ENCODE measurements around the gene GSK3B.

The GSK3B gene

GRCh38 chr3:120093911-120094775, at the start of gene GSK3B:
Gene GSK3B, minus strand, starts transcription at chr3:120094447. Its CDS starts 1,013 bp downstream, at chr3:120093434.
- DNase-seq, result peak; percentile 100

DNA sequence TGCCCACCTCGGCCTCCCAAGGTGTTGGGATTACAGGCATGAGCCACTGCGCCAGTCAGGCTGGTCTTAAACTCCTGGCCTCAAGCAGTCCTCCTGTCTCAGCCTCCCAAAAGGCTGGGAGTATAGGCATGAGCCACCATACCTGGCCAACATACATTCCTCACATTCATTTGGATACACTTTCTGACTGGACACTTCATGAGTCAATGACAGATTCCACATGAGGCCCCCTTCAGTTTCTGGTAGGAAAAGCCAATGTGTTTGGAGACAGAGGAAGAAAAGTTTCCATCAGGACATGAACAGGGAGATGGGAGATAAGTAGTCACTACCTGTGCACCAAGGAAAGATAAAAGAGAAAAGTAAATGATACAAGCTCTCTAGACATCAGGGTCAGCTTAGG, 49.4 kb upstream of the GSK3B start:
- no peak for DNase-seq

DNA sequence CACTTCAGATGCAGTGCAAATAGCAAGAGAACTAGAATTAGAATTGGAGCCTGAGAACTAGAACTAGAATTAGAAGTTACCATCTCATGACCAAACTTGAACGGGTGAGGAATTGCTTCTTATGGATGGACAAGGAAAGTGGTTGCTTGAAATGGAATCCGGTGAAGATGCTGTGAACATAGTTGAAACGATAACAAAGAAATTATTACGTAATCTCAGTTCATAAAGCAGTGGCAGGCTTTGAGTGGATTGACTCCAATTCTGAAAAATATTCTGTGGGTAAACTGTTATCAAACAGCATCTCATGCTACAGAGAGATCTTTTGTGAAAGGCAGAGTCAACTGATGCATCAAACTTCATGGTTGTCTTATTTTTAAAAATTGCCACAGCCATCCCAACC, 48.0 kb upstream of the GSK3B start:
- no peak for DNase-seq

GRCh38 chr3:120140098-120140742, 46.0 kb upstream of the GSK3B start:
- no peak for DNase-seq

GRCh38 chr3:120139140-120139539, 44.9 kb upstream of the GSK3B start:
- no peak for DNase-seq

GRCh38 chr3:120137548-120137947, 43.3 kb upstream of the GSK3B start:
- DNase-seq, result no peak

DNA sequence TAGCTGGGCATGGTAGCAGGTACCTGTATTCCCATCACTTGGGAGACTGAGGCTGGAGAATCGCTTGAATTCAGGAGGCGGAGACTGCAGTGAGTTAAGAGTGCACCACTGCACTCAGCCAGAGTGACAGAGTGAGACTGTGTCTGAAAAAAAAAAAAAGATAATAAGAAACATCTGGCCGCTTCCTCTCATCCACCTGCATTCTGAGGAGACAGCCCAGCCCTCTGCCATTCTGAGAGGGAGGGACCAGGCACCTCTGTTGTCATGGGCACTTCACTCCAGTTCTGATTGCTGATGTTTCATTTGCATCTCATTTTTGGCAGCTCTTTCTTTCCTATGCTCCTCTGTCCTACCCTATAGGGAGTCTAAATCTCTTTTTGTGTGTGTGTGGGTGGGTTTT, 36.4 kb upstream of the GSK3B start:
- no peak for DNase-seq

DNA sequence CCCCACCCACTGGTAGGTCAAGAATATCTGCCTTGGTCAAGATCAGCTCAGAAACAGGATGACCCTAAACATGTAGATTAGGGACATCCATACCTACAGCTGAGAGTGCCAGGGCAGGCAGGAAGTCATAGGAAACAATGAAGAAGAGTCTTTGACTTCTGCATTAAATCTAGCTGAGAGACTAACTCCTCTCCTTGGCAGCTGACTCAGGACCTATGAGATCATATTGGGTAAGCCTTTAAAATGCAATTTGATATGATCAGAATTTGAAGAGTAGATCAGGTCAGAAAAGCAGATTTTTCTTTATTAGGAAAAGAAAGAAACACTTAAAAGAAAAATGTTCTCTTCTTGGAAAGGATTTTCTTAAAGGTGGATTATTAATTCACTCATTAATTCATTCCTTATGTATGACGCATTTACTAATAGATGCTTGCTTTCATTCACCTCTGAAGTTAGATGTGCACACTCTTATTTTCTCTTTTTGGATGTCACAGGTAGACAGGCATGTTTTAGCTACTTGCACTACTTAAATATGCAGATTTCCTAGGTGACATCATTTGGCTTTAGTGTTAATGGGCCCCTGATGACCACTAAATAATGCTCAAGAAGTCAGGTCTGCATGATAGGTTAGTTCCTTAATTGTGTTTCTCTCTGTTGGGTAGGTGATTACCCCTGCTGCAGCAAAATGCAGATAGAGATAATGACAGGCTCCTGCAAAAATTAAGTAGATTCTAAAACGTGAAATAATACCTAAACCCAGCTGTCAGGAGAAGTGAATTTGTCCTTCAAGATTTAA, 35.7 kb upstream of the GSK3B start:
- no peak for DNase-seq

- no peak for DNase-seq
Measured at GRCh38 chr3:120129051-120129450, 34.8 kb upstream of the GSK3B start.

- no peak for DNase-seq
Measured at GRCh38 chr3:120125992-120126391, 31.7 kb upstream of the GSK3B start.

DNA sequence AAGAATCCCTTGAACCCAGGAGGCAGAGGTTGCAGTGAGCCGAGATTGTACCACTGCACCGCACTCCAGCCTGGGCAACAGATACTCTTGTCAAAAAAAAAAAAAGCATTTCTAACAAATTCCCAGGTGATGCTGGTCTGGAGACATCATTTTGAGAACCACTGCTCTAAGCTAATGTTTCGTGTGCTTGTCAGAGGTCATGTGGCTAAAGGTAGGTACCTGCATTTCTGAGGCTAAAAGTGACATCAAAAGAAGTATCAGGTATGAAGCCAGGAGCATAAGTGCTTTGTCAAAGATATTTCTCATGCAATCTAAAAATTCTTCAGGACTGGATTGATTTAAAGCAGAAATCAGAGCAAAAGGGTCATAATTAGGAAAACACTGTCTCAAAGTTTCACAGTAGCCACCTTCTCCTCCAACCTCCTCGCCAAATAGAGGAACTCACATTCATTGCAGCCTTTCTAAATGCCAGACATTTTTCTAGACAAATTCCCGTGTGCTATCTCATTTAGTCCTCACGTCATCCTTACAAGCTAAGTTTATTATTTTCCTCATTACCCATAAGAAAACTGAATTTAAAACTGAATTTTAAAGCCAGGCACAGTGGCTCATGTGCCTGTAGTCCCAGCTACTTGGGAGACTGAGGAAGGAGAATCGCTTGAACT, 25.7 kb upstream of the GSK3B start:
- DNase-seq, result no peak

DNA sequence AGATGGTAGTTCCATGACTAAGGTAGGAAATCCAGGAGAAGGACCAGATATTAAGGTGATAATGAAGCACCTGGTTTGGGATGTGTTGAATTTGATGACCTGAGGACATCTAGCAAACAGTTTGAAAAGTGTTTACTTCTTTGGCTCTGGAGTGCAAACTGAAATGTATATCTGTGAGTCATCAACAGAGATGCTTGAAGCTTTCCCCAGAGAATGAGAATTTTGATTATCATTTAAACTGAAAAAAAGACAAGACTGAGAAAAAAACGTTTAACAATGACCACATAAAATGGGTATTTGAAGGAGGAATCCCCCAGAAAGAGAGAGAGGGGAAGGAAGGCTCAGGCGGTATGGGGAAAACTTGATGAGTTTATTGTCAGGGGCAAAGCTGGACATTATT, 20.7 kb upstream of the GSK3B start:
- no peak for DNase-seq

GRCh38 chr3:120114376-120114775, 20.1 kb upstream of the GSK3B start:
- no peak for DNase-seq

- DNase-seq, result no peak
Measured at GRCh38 chr3:120113128-120114116, 19.2 kb upstream of the GSK3B start.

DNA sequence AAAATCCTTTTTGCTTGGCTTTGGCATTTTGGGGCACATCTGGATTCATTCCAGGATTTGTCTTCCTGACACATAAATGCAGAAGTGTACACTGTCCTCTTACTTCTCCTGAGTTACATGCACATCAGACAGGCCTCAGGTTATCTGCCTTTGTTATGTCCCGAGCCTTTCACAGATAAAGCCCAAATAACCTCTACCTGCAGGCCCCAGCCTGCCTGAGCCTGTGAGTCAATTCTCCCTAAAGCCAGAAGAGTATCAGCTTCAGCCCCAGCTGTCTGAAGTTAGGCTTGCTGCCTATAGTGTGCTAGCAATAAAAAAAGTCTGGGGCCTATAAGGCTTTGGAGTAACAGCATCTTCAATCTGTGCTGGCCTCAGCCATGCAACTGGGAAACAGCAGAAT, 17.7 kb upstream of the GSK3B start:
- DNase-seq, result no peak

- no peak for DNase-seq
Measured at GRCh38 chr3:120103276-120103675, 9.0 kb upstream of the GSK3B start.

DNA sequence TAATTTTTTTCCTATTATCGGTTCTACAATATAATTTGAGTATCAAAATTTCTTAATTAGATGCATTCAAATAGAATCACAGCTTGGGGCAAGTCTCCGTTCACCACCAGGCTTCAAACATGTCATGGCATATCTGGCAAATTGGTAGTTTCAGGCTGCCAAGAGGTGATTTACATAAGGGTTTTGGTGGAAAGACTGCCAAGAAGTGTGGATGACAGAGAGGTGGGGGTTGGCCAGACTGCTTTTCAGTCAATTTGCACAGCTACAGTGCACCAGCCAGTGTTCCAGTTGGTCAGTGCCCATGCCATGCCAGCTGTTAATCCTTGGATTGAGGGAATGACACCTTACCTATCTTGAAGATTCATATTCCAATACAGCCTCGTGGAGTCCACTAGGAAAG, 8.4 kb upstream of the GSK3B start:
- no peak for DNase-seq

GRCh38 chr3:120102232-120102631, 8.0 kb upstream of the GSK3B start:
- DNase-seq, result no peak

DNA sequence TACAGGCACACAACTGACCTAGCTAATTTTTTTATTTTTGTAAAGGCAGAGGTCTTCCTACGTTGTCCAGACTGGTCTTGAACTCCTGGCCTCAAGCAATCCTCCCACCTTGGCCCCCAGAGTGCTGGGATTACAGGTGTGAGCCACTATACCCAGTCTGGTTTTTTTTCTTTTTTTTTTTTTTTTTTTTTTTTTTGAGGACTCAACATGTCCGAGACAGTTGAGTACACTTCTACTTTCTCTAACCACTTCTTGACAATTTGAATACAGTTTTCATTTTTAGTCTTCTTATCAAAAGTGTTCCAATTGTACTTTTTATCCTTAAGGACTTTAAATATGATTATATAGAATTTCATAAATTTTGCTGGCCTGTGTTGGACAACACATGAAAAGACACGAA, 7.4 kb upstream of the GSK3B start:
- DNase-seq, result no peak

DNA sequence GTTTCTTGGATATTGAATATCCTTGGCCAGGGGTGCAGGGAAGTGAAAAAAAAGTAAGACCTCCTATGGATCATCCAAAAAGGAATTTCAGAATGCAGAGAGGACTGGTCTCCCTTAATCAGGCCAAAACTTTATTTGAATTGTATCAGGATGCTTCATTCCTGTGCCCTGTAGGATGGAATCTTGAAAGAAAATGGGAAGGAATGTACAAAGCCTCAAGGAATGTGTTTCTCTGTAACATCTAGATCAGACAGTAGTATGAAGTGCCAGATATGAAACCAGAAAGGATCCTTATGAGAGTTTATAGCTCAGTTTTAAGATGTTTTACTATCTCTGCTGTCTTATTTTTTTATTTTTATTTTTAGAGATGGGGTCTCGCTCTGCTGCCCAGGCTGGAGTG, 6.5 kb upstream of the GSK3B start:
- no peak for DNase-seq

- DNase-seq, result no peak
Measured at GRCh38 chr3:120098710-120099109, 4.5 kb upstream of the GSK3B start.

- DNase-seq, result no peak
Measured at GRCh38 chr3:120095979-120096426, 1.8 kb upstream of the GSK3B start.

Measured in activated CD8-positive, alpha-beta memory T cell treated with anti-CD3 and anti-CD28 coated beads for 24 hours (primary cell).